GM20431 (cell line): ENCODE data around the gene SLIT1.

Source experiments
- in situ Hi-C: fragments of 300-500 bp; cut with MseI, MboI; formaldehyde crosslinking; loops from one replicate; pipeline ENCODE4 v1.15.0; 2020; ENCODE audit warnings: low sequenced_read_pairs; ENCODE audit not compliant: unreplicated experiment

The SLIT1 gene

GRCh38 chr10:97016728-97017473 is 168.9 kb downstream of the SLIT1 start:
- in situ Hi-C loops: no loop called here

GRCh38 chr10:97015240-97015639 is 170.5 kb downstream of the SLIT1 start:
- in situ Hi-C loops: no loop called here

- in situ Hi-C loops: no loop called here
Measured at GRCh38 chr10:97013983-97014382, 171.8 kb downstream of the SLIT1 start.

- in situ Hi-C loops: no loop called here
Measured at GRCh38 chr10:97013568-97013967, 172.2 kb downstream of the SLIT1 start.

GRCh38 chr10:97012470-97012869 is 173.3 kb downstream of the SLIT1 start:
- in situ Hi-C loops: no loop called here

GRCh38 chr10:97011397-97011796 is 174.4 kb downstream of the SLIT1 start:
- in situ Hi-C loops: no loop called here

GRCh38 chr10:97010695-97011206 is 175.0 kb downstream of the SLIT1 start:
- in situ Hi-C loops: no loop called here

- in situ Hi-C loops: no loop called here
Measured at GRCh38 chr10:97007417-97007816, 178.3 kb downstream of the SLIT1 start.

GRCh38 chr10:97006364-97006763 is 179.4 kb downstream of the SLIT1 start:
- in situ Hi-C loops: no loop called here

GRCh38 chr10:97005349-97005748 is 180.4 kb downstream of the SLIT1 start:
- in situ Hi-C loops: no loop called here

GRCh38 chr10:97004591-97004990 is 181.2 kb downstream of the SLIT1 start:
- in situ Hi-C loops: no loop called here

- in situ Hi-C loops: no loop called here
Measured at GRCh38 chr10:97003804-97004201, 182.0 kb downstream of the SLIT1 start.

GRCh38 chr10:97003151-97003803 is 182.5 kb downstream of the SLIT1 start:
- in situ Hi-C loops: no loop called here

- in situ Hi-C loops: no loop called here
Measured at GRCh38 chr10:97002670-97003069, 183.1 kb downstream of the SLIT1 start.

- in situ Hi-C loops: no loop called here
Measured at GRCh38 chr10:97001183-97001991, 184.4 kb downstream of the SLIT1 start.

GRCh38 chr10:97000487-97001182 is 185.1 kb downstream of the SLIT1 start:
- in situ Hi-C loops: no loop called here

GRCh38 chr10:96999987-97000386 is 185.8 kb downstream of the SLIT1 start:
- in situ Hi-C loops: no loop called here

GRCh38 chr10:96999337-96999736 is 186.4 kb downstream of the SLIT1 start:
- in situ Hi-C loops: no loop called here

- in situ Hi-C loops: no loop called here
Measured at GRCh38 chr10:96998329-96998888, 187.3 kb downstream of the SLIT1 start.
